ENCODE data around the gene SVIL. TPM values are rescaled to one million over a fixed set of nuclear protein-coding genes. Genes with fewer than 3 reads are reported as not detected.
A peak's percentile ranks its signal among the peaks of the same experiment; 100 is the strongest.

SVIL gene
- total RNA-seq, 4 donors from 2014 or later = 1,040 to 1,354 (median 1,121) TPM

- no peak for DNase-seq
- H3K27ac ChIP-seq = peak overlapping the region; percentile 54 to 90 (median 84)
- peaks cover 0 to 22% of the 10 kb centered on the region in 2 donors for H3K36me3 ChIP-seq
- H3K27me3 ChIP-seq = no peaks in the 10 kb centered on the region
- in situ Hi-C loops (cut with MboI; ENCODE audit: low sequenced_read_pairs in 4 of 4) = no loop called here
- H3K9me3 ChIP-seq = no peaks in the 10 kb centered on the region
- TF ChIP-seq POLR2A (IDR thresholded peaks at IDR 0.05) = no peak
- no peak for TF ChIP-seq CTCF (IDR thresholded peaks at IDR 0.05 in 4 of 5, conservative IDR thresholded peaks at IDR 0.05 in 1 of 5)
- ATAC-seq = no peak
- H3K4me1 ChIP-seq = peaks cover 95 to 96% of the 10 kb centered on the region in 2 donors
- no peak overlapping the region for H3K4me3 ChIP-seq
- intact Hi-C loops (cut with DNase I; ENCODE audit: low total_unique reads) = no loop called here
Measured at GRCh38 chr10:29542723-29543122, 92.0 kb downstream of the SVIL start.

DNA sequence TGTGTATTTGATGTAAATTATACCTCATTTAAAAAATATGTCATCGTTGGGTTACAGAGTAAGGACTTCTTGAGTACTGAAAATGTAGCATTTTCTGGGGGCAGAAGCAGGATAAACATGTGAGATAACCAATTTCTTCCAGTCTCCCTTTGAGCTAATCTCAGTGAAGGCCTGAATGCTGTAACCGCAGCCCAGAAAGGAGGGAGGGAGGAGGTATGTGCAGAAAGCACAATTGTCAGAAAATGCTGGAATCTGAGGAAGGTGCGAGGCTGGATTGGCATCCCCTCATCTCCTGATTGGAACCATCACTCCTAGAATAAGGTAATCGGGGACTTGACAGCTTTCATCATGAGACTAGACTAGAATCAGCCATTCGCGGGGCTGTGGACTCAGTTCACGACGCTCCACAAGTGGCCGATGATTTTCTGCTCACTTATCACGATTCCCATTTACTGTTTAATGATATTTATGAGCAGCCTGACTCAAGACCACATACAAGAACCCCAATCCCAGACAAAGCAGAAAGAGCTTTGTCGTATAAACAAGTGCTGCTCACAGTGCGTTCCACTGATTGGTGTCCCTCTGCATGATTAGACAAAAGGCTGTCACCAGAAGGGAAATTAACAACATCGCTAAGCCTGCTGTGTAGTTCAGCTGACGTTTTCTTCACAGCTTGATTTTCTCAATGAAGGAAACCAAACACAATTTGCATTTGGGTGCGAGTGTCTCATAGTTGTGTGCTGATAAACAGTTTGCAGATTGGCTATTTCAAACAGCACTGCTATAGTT is 93.2 kb downstream of the SVIL start:
- DNase-seq (peak in 1 of 2 donors; percentile 8), ATAC-seq (no peak)
- Histone ChIP-seq H3K9me3 (no peaks in the 10 kb centered on the region), H3K36me3 (peaks cover 0 to 22% of the 10 kb centered on the region in 2 donors), H3K4me1 (peaks cover 95% of the 10 kb centered on the region in 2 donors), H3K27ac (peak overlapping the region; percentile 82 to 90 (median 87)), H3K27me3 (no peaks in the 10 kb centered on the region), H3K4me3 (no peak overlapping the region)
- intact Hi-C loops (cut with DNase I; ENCODE audit: low total_unique reads) (no loop called here), in situ Hi-C loops (cut with MboI; ENCODE audit: low sequenced_read_pairs in 4 of 4) (no loop called here)
- no peak for TF ChIP-seq CTCF (IDR thresholded peaks at IDR 0.05 in 4 of 5, conservative IDR thresholded peaks at IDR 0.05 in 1 of 5)
- TF ChIP-seq POLR2A (IDR thresholded peaks at IDR 0.05) = no peak

DNA sequence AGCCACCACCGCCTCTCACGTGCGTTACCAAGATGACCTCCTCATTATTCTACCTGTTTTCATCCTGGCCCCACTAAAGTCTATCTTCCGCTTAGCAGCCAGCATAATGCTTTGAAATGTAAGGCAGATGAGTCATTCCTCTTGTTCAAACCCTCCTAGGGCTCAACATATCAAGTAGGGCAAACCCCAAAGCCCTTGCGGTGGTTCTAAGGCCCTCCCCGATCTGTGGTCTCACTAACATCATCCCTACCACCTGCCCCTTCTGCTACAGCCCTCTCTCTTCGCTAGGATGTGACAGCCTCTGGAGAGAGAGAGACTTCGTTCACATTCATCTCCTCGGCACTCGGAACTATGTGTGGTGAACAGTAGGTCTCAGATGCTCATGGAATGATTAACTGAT is 94.8 kb downstream of the SVIL start:
- H3K27me3 ChIP-seq = no peaks in the 10 kb centered on the region
- H3K36me3 ChIP-seq = peaks cover 0 to 20% of the 10 kb centered on the region in 2 donors
- H3K9me3 ChIP-seq = no peaks in the 10 kb centered on the region
- intact Hi-C loops (cut with DNase I; ENCODE audit: low total_unique reads) (no loop called here), in situ Hi-C loops (cut with MboI; ENCODE audit: low sequenced_read_pairs in 4 of 4) (no loop called here)
- peaks cover 97 to 98% of the 10 kb centered on the region in 2 donors for H3K4me1 ChIP-seq
- peak overlapping the region; percentile 82 to 90 (median 87) for H3K27ac ChIP-seq
- DNase-seq (peak in 1 of 2 donors; percentile 24), ATAC-seq (peak; percentile 14 to 24)
- TF ChIP-seq CTCF (IDR thresholded peaks at IDR 0.05 in 4 of 5, conservative IDR thresholded peaks at IDR 0.05 in 1 of 5) = no peak
- no peak overlapping the region for H3K4me3 ChIP-seq

DNA sequence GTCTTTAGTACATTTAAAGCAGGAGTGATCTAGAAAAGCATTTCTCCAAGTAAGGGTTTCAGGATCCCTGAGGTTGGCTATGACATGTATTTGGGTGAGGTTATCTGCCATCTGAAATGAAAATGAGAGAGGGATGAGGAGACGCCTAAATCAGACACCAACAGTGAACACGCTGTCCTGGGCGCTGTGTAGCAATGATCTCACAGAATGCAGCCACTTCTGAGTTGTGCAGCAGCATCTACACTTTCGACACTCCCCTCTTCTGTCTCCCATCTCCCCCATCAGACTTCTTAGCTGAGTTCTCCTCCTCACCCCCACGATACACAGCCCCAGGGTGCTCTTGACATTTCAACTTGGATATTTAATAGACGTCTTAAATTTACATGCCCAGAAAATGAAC is 95.4 kb downstream of the SVIL start:
- Histone ChIP-seq H3K27ac (peak overlapping the region; percentile 82 to 90 (median 87)), H3K27me3 (no peaks in the 10 kb centered on the region), H3K36me3 (peaks cover 0 to 22% of the 10 kb centered on the region in 2 donors), H3K4me1 (peaks cover 97 to 98% of the 10 kb centered on the region in 2 donors), H3K4me3 (no peak overlapping the region), H3K9me3 (no peaks in the 10 kb centered on the region)
- in situ Hi-C loops (cut with MboI; ENCODE audit: low sequenced_read_pairs in 4 of 4) (no loop called here), intact Hi-C loops (cut with DNase I; ENCODE audit: low total_unique reads) (no loop called here)
- ATAC-seq = peak; percentile 53 to 66
- peak in 1 of 2 donors; percentile 66 for DNase-seq
- TF ChIP-seq CTCF (IDR thresholded peaks at IDR 0.05 in 4 of 5, conservative IDR thresholded peaks at IDR 0.05 in 1 of 5) (no peak), POLR2A (IDR thresholded peaks at IDR 0.05) (no peak)
